RCC 7860 (cell line): ENCODE data around the gene VAC14.
A peak's percentile ranks its signal among the peaks of the same experiment; 100 is the strongest.

Experiments
- DNase-seq: peaks from one replicate; pipeline ENCODE4 v3.0.0-alpha.2; 2015; ENCODE audit warnings: low spot score
- FAIRE-seq: peaks from 2 replicates; lab custom pipeline; 2012; peaks lifted over from hg19 to GRCh38; lab: Jason Lieb, UNC

The VAC14 gene

DNA sequence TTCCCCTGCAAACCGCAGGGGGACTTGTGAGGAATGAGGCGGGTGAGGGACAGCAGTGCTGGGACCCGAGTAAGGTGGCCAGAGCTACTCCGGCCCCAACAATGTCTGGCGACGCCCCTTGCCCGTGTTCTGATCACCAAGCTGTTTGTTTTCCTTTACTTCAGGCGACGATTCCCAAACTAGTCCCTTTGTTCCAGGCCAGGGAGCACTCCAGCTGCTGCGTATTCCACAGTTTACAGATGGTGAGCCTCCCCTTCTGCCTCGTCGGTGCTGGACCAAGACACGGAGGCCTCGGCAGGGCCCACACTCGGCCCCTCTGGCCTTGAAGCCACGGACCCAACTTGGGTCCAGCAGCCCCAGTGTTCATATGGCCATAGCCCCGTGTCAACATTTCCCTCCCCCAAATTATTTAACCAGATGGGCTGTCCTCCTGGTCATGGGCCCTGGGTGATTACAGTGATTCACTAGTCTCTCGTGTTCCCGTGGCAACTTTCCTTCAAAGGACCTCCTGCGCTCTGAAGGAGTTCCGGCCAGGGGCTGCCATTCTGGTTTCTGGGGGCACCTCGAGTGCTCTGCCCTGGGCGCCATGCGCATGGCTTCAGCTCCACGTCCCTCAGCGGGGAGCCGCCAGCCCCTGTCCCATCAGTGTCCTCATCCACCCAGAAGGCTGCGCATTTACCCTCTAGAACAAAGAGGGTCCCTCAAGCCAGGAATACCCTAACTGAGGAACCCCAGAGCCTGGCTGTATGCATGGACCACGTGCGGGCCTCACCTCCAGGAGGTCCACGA, 90.3 kb downstream of the VAC14 start:
- DNase-seq (no peak), FAIRE-seq (no peak)

DNA sequence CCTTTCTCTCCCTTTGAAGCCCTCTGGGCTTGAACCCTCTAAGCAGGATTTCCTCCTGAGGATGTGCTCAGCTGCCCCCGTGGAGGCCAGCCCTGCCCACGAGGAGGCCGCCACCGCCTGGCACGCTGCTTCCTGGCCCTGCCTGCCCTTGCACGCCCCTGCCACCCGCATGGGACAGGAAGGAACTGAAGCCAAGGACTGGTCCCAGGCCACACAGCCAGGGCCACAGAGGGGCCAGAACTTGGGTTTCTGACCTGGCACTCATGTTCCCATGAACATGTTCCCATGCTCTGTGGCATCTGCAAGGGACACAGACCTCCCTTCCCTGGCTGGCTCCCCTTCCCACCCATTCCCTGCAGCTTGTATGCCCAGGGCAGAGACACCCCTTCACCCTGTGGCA, 91.0 kb downstream of the VAC14 start:
- FAIRE-seq (no peak), DNase-seq (no peak)

DNA sequence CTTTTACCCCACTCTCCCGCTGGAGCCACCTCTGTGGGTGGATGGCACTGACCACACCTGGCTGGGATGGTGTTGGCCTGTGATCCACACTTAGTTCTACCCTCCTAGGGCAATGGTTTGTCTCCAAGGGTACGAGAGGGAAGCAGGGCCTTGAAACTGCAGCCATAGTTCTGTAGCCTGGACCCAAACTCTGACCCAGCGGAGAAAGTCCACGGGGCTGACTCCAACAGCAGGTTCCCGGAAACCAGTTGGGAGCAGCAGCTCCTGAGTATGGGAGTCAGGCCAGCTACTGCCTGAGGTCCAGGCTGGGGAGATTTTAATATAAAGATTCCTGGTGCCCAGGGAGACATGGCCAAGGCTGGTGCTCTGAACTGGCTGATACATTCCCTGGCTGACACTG, 91.5 kb downstream of the VAC14 start:
- no peak for DNase-seq
- no peak for FAIRE-seq

DNA sequence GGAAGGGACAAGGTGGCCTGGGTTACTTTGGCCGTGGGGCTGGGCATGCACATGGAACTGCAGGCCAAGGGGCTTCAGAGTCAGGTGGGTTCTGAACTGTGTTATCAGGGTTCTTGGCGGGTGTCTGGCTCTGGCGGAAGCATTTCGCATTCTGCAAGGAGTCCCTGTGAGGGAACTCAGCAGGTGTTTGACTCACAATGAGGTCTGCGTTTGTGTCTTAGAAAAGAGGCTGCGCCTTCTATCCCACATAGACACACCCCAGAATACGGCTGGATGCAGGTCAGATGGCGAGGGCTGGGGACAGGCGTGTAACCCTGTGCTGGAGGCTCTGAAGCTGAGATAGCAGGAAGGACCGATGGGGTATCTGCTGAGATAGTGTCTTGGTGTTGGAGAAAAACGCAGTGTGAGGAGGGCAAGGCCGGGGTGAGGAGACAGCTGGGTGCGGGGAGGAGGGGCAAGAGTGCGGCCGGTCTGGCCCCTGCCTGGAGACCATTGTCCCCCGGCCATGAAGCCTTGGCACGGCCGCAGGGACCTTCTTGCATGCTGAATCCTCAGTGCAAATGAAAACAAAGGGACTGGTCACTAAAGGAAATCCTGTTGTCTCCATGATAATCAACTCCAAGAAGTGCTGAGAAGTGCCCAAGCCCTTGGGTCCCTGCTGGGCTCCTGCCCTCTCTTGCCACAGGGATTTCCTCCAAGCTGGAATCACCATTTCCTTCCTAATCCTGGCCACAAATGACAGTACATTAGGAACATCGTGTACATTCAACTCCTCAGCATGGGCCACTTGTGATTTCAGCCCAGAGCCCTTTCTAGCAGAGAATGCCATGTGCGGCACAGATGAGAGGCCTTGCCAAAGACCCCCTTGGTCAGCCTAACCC, 92.4 kb downstream of the VAC14 start:
- DNase-seq = no peak
- no peak for FAIRE-seq

DNA sequence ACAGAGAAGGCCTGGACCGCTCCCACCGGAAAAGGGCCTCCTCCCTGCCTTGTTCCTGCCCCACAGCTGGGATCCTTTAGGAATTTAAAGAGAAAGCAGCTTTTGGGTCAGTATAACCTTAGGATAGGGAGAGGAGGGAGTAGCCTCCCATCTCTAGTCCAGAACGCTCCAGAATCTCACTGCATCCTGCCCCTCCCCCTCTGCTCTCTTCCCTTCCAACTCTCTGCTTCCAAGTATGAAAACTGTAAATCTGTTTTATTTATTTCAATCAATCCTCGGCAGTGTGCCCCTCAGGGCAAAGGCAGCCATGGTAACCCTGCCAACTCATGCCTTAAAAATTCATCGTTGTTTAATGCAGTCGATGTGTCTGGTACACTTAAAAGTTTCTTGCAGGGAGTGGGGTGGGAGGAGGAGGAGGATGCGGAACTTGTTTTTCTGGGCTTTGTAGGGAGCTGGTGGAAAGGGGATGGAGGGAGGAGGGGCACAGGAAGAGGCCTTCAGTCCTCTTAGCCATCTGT, 94.0 kb downstream of the VAC14 start:
- peak; percentile 22 for DNase-seq
- no peak for FAIRE-seq

DNA sequence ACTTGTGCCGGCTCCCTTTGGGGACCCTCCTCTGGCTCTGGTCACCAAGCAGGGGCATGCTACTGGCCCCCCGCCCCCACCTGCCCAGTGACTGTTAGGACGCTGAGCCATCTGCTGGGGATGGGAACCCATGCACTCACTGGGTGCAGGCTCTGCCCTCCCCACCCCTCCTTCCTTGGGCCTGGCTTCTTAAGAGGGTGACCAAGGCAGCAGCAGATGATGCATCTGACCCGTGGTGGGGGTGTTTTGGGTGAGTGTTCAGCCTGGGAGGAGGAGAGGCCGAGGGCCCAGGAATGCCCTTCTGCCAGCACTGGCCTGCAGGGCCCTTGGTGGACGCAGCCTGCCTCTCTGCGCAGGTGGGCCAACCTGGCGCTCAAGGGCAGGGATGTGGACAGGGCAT, 95.9 kb downstream of the VAC14 start:
- no peak for DNase-seq
- no peak for FAIRE-seq

DNA sequence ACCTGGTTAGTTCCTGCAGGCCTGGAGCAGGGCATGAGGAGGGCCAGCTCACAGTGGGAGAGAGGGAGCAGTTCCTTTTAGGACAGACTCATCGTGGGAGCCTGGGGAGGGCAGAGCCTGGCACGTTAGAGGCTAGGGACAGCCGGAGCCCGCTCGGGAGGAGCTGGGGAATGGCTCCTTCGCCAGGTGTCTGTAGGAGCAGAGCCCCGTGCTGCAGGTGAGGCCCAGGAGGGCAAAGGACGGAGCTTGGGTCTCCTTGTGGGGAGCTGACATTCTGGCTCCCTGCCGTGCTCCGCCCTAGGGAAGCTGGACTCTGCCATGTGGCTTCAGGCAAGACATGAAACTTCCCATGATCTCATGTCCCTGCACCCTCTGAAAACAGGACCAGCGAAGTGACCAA, 96.4 kb downstream of the VAC14 start:
- no peak for DNase-seq
- FAIRE-seq = no peak

DNA sequence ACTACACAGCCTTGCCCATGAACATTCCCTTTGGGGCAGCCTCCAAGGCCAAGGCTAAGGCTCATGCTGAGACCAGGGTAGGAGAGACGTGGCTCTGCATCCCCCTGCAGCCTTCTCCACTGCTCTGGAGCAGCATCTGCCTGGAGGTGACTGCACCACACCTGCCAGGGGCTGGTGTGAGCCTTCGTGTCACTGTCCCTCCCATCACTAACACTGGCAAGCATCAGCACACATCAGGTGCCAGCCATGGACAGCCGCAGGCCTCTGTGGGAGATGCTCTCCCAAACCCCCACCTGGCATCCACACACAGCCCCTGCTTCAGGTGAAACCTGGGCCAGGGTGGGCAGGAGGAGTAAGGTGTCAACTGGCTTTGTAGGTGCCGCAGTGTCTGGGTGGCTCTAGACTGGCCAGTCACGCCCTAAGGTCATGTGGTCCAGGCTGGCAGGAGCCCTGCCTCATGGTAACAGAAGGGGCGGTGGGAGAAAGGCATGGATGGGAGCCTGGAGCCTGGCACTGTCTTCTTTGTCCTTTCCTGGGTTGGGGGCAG, 97.0 kb downstream of the VAC14 start:
- DNase-seq (no peak), FAIRE-seq (no peak)

DNA sequence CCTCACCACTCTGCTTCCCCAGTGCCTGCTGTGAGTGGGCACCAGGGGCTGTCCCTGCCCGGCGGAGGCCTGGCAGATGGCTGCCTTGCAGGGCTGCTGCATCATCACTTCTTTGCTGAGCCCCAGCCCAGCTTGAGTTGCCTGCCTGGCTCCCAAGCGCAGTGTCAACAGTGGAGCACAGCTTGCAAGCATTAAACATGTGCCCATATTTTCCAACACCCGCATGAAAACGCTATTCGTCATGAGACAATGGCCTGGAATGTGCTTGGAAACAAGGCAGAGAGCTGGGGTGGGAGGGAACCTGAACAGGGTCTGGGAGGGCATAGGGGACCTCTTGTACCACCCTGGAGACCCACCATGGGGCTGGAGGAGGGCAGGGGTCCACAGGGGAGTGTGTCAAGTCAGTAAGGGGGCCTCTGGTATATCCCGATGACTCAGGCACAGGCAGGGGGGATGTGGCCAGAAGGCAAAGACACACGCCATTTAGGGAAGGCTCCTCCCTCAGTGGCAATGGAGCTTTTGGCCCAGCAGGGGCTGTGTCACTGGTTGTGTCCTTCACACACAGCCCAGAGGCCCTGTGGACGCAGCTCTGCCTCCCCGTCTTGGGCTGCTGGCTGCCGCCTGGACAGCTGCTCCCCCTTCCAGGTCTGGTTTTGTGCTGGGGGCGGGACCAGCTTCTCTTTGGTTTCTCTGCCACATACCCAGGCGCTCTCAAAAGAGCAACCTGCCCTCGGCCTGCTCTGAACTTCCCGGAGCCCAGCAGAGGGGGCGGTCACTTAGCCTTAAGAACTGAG, 97.7 kb downstream of the VAC14 start:
- DNase-seq (no peak), FAIRE-seq (no peak)

DNA sequence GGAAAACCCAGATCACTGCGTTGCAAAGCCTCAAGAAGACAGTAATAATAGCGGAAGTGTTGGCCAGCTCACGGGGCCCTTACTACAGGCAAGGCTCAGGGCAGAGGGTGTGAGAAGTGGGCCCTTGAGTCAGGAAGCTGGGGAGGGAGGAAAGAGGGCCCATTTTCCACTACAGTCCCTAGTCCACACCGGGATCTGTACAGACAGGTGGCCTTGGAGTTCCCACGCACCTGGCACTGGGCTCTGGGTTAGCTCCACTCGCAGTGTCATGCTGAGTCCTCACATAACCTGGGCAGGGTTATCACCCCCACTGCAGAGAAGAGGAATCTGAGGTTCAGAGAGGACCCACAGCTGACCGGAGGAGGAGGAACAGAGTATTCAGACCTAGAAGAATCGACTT, 98.3 kb downstream of the VAC14 start:
- FAIRE-seq (no peak), DNase-seq (no peak)

DNA sequence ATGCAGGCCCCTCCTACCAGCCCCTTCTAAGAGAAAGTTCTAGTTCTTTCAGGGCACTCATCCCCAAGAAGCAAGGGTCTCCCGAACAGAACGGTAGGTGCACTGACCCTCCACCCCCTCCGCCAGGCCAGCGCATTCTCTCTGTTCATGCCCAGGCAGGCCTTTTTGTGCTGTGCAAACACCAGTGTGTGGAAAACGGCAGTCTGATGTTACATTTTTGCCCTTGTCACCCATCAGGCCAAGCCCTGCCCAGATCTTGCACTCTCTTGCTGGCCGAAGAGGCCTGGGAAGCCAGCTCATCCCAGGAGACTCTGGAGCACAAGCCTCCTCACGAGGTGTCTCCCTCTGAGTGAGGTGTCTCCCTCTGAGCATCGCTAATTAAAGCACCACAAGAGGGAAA, 99.0 kb downstream of the VAC14 start:
- no peak for FAIRE-seq
- no peak for DNase-seq

DNA sequence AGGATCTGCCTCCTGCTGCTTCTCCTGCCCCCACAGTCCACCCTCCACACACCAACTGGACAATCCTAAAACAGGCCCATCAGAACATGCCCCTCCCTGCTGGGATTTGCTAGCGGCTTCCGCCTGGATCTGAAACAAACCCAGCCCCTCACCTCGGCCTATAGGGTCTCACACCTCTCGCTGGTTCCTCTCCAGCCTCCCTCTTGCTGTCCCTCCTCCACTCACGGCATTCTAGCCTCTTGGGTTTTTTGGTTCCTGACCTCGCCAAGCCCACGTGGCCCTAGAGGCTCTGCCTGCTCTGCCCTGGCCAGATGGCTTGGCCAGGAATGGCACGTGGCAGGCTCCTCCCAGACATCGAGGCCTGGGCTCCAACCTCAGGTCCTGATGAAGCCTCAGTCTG, 99.4 kb downstream of the VAC14 start:
- DNase-seq (no peak), FAIRE-seq (no peak)

DNA sequence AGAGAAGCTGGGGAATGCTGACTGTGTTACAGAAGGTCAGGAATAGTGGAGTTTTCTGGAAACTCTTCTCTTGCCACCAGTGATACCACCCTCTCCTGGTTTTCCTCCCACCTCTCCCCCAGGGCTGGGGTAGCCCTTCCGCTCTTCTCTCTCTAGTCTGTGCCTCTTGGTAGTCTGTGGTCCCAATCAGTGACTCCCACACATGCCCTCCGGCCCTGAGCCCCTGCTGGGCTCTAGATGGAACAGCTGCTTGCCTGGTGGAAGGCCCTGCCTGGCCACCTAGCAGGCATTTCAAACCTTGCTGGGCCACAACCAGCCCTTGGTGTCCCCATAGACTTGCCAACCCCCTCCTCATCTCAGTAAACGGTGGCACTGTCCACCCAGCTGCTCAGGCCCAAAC, 99.9 kb downstream of the VAC14 start:
- FAIRE-seq (no peak), DNase-seq (no peak)

DNA sequence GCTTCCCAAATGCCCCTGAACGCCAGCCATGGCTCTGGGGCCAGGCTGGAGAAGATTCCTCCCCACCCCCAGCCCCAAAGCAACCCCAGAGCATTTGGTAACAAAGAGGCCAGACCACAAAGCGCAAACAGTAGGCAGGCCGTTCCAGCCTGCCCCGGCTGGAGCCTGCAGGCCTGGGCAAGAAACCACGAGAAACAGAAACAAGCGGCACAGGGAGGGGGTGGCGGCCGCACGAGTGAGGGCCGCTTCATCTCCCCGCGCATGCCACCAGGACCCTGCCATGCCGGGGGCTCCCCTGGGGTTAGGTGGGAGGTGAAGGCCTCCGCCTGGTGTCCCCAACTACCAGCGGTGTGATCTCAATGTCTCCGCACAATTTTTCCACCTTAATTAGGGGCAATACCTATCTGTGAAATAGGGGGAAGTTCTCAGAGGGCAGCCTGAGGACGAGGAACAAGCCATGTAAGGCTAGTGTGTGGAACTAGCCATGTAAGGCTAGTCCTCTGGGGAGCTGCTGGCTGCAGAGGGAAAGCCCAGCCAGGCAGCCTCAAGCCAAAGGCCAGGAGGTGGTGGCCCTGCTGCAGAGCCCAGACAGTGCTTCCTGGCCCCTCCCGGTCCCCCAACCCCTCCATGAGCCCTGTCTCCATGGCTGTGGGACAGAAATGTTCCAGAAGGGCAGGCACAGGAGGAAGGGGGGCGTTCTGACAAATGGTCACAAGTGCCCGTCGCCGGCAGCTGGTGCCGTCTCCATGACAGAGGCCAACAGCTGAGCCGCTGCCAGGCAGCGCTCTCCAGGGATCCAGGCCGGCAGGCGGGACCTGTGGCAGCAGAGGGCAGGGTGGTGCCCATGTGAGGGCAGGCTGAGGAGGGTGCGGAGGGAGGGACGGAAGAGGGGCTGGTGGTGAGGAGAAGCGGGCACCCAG, 100.6 kb downstream of the VAC14 start:
- DNase-seq (no peak), FAIRE-seq (no peak)

DNA sequence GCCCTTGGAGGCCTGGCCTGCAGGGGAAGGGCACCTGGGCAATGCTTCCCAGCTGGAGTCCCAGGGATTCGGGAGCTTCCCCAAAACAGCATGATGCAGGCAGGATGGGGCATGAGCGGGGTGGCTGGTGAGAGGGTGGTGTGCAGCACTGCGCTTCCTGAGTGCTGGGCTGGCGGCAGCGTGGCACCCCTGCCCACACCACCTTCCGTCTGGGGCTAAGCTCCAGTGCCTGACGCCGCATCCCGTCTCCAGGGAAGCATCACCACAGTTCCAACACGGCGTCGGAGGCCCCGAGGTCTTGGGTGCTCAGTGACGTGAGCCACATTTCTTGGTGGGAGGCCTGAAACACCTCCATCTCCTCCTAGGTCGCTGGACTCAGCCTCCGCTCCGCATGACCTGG, 101.3 kb downstream of the VAC14 start:
- no peak for DNase-seq
- no peak for FAIRE-seq

DNA sequence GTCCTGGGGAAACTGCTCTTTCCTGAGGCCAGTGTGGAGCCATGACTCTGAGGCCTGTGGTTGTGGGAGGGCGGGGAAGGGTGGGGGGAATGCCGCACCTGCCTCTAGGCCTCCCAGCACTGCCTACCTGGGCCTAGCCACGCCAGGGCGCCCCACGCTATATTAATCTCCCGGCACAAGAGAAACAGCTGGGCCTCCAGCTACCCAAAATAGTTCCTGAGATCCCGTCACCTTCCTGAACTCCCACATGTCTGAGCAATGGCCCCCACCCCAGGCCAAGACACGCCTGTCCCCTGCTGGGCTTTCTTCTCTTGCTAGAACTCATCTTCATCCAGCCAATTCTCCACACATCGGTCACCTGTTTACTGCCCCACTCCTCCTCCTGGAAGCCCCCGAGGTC, 102.1 kb downstream of the VAC14 start:
- FAIRE-seq (no peak), DNase-seq (no peak)

DNA sequence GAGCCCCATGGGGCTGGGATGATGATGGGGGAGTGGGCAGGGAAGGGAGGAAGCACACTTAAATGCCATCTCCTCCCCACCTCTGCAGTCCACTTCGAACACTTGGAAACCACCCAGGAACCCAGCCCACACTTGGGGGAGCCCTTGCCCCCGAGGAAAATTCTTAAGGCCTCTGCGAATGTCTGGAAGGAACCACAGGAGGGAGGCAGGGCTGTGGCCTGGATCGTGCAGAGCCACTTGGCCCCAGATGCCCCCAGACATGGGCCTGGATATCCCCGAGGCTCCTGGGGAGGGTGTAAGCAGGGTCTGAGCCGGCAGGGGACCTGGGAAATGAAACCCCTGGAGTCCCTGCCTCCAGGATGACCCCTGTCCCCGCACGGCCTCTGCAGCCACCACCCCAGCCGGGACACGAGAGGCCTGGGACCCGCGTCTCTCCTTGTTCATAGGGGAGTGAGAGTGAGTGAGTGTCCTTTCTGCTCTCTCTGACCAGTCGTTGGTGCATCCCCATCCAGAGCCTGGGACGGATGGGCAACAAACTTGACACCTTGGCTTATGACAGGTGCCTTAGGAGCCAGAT, 103.3 kb downstream of the VAC14 start:
- FAIRE-seq (no peak), DNase-seq (no peak)

DNA sequence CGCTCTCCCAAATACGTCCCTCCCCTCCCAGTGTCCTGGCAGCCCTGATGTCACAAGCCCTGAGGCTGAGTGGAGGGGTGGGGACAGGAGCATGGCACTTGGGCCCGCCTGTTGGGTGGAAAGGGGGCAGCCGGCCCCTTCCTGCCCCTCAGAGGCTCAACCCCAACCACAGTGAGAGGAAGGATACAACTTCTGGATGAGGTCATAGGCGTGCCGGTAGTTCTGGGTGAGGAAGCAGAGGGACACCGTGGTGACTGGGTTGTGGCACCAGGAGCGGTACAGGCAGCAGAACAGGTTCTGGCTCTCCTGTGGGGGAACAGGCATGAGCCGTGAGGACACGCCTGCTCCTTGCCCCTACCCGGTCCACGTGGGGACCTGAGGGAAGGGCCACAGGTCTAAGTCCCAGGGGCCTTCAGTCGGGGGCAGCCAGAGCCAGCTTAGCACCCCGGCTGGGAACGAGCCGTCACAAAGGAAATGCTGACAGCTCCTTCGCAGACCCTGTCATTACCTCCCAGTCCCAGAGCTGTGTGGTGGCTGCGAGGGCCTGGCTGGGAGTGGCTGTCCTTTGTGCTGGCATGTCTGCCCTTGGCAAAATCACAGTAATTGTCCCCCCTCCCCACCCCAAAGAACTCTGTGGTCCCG, 103.9 kb downstream of the VAC14 start:
- DNase-seq = no peak

DNA sequence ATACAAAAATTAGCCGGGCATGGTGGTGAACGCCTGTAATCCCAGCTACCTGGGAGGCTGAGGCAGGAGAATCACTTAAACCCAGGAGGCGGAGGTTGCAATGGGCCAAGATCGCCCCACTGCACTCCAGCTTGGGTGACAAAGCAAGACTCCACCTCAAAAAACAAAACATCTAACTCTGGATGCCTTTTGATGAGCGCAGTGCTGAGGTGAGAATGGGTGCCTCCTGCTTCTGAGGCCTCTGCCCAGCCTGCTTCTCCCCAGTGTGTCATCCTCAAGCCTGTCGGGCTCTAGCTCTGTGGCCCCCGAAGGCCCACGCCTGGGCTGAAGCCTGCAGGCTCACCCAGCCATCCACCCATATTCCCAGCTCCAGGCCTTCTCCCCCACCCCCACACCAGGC, 104.6 kb downstream of the VAC14 start:
- no peak for DNase-seq
- no peak for FAIRE-seq

More for the DNA sequence above, 103.9 kb downstream of the VAC14 start:
- FAIRE-seq = no peak
